Measurements from ENCODE around the gene BTBD7. TPM values are rescaled to one million over a fixed set of nuclear protein-coding genes. Genes with fewer than 3 reads are reported as not detected.
A peak's percentile ranks its signal among the peaks of the same experiment; 100 is the strongest.
"Not testable (repeated sequence)": the region's sequence is repeated elsewhere in the genome, so short reads cannot be mapped to it uniquely, and the experiment has no call there.

Gene BTBD7, protein sequence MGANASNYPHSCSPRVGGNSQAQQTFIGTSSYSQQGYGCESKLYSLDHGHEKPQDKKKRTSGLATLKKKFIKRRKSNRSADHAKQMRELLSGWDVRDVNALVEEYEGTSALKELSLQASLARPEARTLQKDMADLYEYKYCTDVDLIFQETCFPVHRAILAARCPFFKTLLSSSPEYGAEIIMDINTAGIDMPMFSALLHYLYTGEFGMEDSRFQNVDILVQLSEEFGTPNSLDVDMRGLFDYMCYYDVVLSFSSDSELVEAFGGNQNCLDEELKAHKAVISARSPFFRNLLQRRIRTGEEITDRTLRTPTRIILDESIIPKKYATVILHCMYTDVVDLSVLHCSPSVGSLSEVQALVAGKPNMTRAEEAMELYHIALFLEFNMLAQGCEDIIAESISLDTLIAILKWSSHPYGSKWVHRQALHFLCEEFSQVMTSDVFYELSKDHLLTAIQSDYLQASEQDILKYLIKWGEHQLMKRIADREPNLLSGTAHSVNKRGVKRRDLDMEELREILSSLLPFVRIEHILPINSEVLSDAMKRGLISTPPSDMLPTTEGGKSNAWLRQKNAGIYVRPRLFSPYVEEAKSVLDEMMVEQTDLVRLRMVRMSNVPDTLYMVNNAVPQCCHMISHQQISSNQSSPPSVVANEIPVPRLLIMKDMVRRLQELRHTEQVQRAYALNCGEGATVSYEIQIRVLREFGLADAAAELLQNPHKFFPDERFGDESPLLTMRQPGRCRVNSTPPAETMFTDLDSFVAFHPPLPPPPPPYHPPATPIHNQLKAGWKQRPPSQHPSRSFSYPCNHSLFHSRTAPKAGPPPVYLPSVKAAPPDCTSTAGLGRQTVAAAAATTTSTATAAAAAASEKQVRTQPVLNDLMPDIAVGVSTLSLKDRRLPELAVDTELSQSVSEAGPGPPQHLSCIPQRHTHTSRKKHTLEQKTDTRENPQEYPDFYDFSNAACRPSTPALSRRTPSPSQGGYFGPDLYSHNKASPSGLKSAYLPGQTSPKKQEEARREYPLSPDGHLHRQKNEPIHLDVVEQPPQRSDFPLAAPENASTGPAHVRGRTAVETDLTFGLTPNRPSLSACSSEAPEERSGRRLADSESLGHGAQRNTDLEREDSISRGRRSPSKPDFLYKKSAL
- 16.5 and 17.9 TPM in 2 replicates for total RNA-seq

DNA sequence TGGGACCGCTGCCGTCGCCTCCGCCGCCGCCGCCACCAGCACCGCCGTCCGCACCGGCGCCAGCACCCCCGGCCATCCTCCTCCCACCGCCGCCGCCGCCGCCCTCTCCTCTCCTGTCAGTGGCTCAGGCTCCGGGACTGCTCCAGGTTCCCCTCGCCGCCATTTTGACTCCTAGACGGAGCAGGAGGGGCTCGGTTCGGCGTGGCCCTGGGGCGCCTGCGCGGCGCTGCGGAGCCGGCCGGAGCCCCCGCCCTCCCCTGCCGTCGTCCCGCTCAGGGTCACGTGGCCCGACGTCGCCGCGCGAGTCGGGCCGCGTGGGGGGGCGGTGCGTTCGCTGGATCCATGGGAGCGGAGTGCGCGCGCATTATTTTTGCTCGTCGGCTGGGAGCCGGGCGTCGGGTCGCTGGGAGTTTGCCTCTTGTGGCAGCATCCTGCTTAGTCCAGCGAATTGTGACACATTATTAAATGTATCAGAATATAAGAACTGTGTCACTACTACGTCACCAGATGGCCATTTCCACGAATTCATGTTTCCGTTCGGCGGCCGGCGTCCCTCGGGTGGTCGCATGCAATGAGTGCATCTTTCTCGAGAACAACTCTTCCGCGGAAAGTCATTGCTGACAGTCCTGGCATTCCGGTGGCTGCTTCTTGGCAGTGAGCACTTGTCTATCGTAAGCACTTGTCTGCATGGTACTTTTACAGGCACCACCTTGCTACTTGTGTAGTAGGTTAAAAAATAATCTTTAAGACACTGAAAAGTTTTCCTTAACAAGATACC is at the start of gene BTBD7:
TSS of gene BTBD7 (minus strand) at position 184 of the 778 bp plus-strand sequence. CDS start 36,985 bp downstream, outside the sequence.
- no peaks in the 10 kb centered on the region for H3K27me3 Mint-ChIP-seq (ENCODE audit: low read depth)
- H3K27ac Mint-ChIP-seq = peak within 1 kb of the TSS; percentile 92
- peaks cover 2% of the 10 kb centered on the region for H3K36me3 Mint-ChIP-seq (ENCODE audit: low read depth)
- intact Hi-C loops (cut with micrococcal nuclease) = loop anchor here (1.0 to 10.0 kb wide), 2 partner anchors 126 to 218 kb away; partner anchors contain the start of genes GON7, ITPK1 and UBR7
- H3K4me1 Mint-ChIP-seq (ENCODE audit: low read depth) = peaks cover 30% of the 10 kb centered on the region
- DNase-seq (ENCODE audit: low spot score) = peak; percentile 92
- peak within 1 kb of the TSS; percentile 89 for H3K4me3 Mint-ChIP-seq (ENCODE audit: low read depth)
- peaks cover 9% of the 10 kb centered on the region for H3K9me3 Mint-ChIP-seq

DNA sequence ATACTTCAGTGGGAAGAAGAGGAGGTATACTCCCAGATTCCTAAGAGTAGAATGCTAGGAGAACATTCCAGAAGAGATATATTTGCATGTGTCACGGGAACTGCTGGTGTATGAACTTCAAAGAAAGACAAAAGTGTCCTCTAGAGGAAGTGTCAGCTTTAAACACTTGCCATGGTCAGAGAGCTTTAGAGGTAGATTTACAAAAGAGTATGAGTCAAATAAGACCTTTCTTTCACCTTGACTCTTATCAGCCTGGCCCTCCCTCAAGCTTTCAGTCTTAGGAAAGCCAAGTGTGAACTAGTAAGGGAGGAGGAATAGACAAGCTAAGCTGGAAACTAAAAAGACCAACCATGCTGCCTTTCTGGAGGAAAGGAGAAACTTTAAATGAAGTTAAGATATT is 48.8 kb upstream of the BTBD7 start:
- no peak overlapping the region for H3K27ac Mint-ChIP-seq
- H3K27me3 Mint-ChIP-seq (ENCODE audit: low read depth) = peaks cover 13% of the 10 kb centered on the region
- no peak overlapping the region for H3K4me3 Mint-ChIP-seq (ENCODE audit: low read depth)
- H3K4me1 Mint-ChIP-seq (ENCODE audit: low read depth) = no peaks in the 10 kb centered on the region
- intact Hi-C loops (cut with micrococcal nuclease) = no loop called here
- H3K36me3 Mint-ChIP-seq (ENCODE audit: low read depth) = no peaks in the 10 kb centered on the region
- H3K9me3 Mint-ChIP-seq = no peaks in the 10 kb centered on the region
- DNase-seq (ENCODE audit: low spot score) = no peak

DNA sequence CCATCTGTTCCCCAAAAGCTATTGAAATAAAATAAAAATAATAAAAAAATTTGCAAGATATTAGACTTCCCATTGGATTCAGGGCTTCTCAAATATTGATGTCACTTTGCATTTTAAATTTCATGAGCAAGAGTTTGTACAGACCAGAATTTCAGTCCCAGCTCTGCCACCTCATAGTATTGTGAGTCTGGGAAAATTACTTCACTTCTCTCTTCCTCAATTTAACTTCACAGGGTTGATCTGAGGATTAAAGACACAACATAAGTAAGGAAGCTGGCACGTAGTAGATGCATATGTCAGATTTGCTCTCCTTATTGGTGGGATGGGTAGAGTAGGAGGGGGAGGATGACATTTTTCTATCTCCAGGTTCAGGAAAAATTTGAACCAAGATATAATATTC is 47.0 kb upstream of the BTBD7 start:
- Mint-ChIP-seq H3K9me3 (no peaks in the 10 kb centered on the region), H3K36me3 (ENCODE audit: low read depth) (no peaks in the 10 kb centered on the region), H3K4me1 (ENCODE audit: low read depth) (no peaks in the 10 kb centered on the region), H3K27ac (no peak overlapping the region), H3K4me3 (ENCODE audit: low read depth) (no peak overlapping the region), H3K27me3 (ENCODE audit: low read depth) (peaks cover 10% of the 10 kb centered on the region)
- DNase-seq (ENCODE audit: low spot score) = no peak
- intact Hi-C loops (cut with micrococcal nuclease) = no loop called here

DNA sequence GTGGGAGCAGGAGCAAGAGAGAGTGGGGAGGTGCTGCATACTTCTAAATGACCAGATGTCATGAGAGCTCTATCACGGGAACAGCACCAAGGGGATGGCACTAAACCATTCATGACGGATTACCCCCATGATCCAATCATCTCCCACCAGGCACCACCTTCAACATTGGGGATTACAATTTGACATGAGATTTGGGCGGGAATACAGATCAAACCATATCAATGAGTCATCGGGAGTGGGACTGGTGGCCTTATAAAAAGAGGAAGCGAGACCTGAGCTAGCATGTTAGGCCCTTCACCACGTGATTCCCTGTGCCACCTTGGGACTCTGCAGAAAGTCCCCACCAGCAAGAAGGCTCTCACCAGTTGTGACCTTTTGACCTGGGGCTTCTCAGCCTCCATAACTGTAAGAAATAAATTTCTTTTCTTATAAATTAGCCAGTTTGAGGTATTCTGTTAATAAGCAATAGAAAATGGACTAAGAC is 42.9 kb upstream of the BTBD7 start:
- no peak for DNase-seq (ENCODE audit: low spot score)
- no peaks in the 10 kb centered on the region for H3K36me3 Mint-ChIP-seq (ENCODE audit: low read depth)
- H3K4me3 Mint-ChIP-seq (ENCODE audit: low read depth) = no peak overlapping the region
- no peak overlapping the region for H3K27ac Mint-ChIP-seq
- intact Hi-C loops (cut with micrococcal nuclease) = no loop called here
- H3K4me1 Mint-ChIP-seq (ENCODE audit: low read depth) = no peaks in the 10 kb centered on the region
- H3K9me3 Mint-ChIP-seq = no peaks in the 10 kb centered on the region
- peaks cover 4% of the 10 kb centered on the region for H3K27me3 Mint-ChIP-seq (ENCODE audit: low read depth)

DNA sequence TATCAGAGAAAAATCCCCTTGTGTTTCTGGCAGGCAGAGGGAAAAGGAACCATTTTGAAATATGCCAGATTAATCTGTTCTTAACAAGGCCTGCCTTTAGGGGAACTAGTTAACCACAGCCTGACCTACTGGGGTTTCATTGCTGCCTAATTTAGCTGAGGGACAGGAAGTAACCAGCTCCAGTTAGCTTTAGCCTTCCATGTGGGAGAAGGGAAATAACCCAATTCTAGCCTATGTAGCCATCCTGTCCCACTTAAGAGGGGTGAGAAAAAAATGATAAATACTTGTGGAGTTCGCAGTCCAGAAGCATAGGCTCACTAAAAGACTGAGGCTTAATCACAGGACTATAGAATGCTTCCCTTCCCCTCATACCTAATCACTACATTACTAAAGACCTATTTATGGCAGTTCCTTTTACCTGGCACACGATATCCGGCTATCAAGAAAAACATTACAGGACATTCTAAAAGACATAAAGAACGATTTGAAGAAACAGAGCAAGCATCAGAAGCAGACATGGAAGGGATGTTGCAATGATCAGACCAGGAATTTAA is 37.0 kb upstream of the BTBD7 start:
- Mint-ChIP-seq H3K9me3 (no peaks in the 10 kb centered on the region), H3K27me3 (ENCODE audit: low read depth) (peaks cover 7% of the 10 kb centered on the region), H3K4me3 (ENCODE audit: low read depth) (no peak overlapping the region), H3K4me1 (ENCODE audit: low read depth) (no peaks in the 10 kb centered on the region), H3K36me3 (ENCODE audit: low read depth) (no peaks in the 10 kb centered on the region), H3K27ac (no peak overlapping the region)
- intact Hi-C loops (cut with micrococcal nuclease) = no loop called here
- DNase-seq (ENCODE audit: low spot score) = no peak

DNA sequence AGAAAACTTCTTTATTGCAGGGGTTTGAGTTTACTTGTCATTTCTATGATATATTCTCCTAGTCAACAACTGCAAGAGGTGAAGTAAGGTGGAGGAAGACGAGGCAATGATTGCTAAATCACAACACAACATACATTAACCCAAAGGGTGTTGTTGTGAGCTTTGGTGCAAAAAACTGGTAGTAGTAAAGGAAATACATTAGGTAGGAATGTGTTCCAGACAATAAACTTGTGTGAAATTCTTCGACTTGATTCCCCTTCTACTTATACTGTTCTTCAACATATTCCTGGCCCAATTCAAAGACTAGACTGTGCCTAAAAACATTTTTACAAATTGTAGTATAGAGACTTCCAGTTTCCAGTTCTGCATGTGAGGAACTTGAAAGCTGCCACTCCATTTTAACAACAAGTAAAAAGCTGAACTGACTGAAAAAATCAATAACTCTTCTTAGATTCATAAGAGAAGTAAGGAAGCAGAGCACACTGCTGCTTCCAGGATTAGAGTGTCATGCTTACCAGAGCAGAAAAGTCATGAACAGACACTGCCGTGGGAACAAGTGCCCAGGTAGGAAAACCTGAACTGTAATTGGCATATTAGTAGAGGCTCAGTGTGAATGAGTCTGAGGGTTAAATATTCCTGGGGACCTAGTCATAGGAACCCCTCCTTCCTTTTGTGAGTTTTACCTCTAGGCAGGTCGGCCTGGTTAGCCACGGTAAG is 36.3 kb upstream of the BTBD7 start:
- Mint-ChIP-seq H3K27ac (no peak overlapping the region), H3K27me3 (ENCODE audit: low read depth) (peaks cover 7% of the 10 kb centered on the region), H3K4me1 (ENCODE audit: low read depth) (no peaks in the 10 kb centered on the region), H3K36me3 (ENCODE audit: low read depth) (no peaks in the 10 kb centered on the region), H3K4me3 (ENCODE audit: low read depth) (no peak overlapping the region), H3K9me3 (no peaks in the 10 kb centered on the region)
- DNase-seq (ENCODE audit: low spot score) = no peak
- intact Hi-C loops (cut with micrococcal nuclease) = no loop called here

DNA sequence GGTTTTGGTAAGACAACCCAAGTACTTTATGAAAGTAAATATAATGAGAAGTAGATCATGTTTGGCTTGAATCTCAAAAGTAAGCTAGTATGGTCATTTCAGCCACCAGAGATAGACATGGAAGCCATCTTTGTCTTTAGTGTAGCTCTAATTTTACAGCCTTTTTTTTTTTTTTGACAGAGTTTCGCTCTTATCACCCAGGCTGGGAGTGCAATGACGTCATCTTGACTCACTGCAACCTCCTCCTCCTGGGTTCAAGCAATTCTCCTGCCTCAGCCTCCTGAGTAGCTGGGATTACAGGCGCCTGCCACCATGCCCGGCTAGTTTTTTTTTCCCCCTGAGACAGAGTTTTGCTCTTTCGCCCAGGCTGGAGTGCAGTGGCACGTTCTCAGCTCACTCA is 22.0 kb upstream of the BTBD7 start:
- intact Hi-C loops (cut with micrococcal nuclease); H3K9me3 Mint-ChIP-seq; H3K4me3 Mint-ChIP-seq (ENCODE audit: low read depth); H3K36me3 Mint-ChIP-seq (ENCODE audit: low read depth); H3K27ac Mint-ChIP-seq; DNase-seq (ENCODE audit: low spot score); H3K4me1 Mint-ChIP-seq (ENCODE audit: low read depth): not testable (repeated sequence)
- peaks cover 25% of the 10 kb centered on the region for H3K27me3 Mint-ChIP-seq (ENCODE audit: low read depth)

DNA sequence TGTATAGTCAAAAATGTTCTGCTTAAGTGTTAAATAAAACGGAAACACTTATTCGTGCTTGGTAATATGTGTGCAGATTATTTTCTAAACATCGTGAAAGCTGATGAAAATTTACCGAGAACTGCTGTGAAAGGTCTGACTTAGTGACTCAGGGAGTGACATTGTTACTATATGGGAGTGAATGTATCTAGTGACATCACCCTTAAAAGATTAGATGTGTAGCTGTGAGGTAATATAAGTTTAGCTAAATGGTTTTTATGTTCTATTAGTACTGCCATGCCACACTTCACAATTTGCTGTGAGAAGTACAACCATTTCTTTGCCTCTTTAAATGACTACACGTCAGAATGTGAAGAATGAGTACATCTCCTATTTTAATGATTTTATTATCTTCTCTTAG is 15.5 kb upstream of the BTBD7 start:
- intact Hi-C loops (cut with micrococcal nuclease) = no loop called here
- DNase-seq (ENCODE audit: low spot score) = no peak
- Mint-ChIP-seq H3K9me3 (no peaks in the 10 kb centered on the region), H3K4me1 (ENCODE audit: low read depth) (no peaks in the 10 kb centered on the region), H3K27ac (no peak overlapping the region), H3K4me3 (ENCODE audit: low read depth) (no peak overlapping the region), H3K27me3 (ENCODE audit: low read depth) (peaks cover 12% of the 10 kb centered on the region), H3K36me3 (ENCODE audit: low read depth) (no peaks in the 10 kb centered on the region)

DNA sequence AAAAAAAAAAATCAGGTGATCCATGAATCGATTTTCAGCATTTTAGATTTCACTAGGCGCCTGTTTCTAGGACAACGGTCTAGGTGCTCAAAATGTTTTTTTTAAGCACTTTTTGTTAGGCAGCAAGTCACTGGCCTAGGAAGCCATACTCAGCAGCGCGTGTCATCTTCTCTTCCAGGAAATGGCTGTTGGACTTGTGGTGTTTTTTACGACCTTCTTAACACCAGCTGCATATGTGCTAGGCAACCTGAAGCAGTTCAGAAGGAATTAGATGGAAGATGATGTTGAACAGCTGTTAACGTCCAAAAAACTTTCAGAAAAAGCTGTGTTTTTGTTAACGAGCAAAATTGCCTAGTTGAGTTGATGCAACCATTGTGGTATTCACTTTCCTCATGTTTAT is 15.0 kb upstream of the BTBD7 start:
- no peak for DNase-seq (ENCODE audit: low spot score)
- Mint-ChIP-seq H3K36me3 (ENCODE audit: low read depth) (no peaks in the 10 kb centered on the region), H3K9me3 (no peaks in the 10 kb centered on the region), H3K4me3 (ENCODE audit: low read depth) (no peak overlapping the region), H3K27me3 (ENCODE audit: low read depth) (peaks cover 12% of the 10 kb centered on the region), H3K27ac (no peak overlapping the region), H3K4me1 (ENCODE audit: low read depth) (no peaks in the 10 kb centered on the region)
- intact Hi-C loops (cut with micrococcal nuclease) = no loop called here

DNA sequence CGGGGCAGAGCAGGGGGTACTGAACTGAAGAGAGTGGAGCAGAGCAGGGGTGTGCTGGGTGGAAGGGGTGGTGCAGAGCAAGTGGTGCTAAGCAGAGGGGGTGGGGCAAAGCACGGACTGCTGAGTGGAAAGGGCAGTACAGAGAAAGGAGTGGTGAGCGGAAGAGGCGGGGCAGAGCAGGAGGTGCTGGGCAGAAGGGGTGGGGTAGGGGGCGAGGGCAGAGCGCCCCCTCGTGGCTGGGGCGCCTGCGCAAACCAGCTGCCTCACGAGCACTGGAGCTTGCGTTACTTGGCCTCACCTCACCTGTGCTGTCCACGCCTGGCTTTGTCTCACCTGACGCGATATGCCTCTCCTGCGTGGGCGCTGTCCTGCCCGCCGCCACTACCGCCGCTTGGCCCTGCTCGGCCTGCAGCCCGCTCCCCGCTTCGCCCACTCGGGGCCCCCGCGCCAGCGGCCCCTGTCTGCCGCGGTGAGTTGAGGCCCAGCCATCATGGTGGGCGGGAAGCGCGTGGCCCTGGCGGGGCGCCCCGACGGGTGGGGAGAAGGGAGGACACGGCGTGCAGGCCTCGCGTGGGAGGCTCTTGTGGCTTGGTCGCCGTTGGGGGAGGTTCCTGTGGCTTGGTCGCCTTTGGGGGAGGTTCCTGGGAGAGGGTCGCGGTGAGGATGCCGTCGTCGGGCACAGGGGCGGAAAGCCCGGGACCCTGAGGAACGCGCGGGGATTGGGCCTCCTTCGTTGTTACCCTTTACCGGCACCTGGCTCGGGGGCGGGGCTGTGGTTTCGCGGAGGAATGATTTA is 14.3 kb upstream of the BTBD7 start, which contains the start of gene COX8C:
TSS of gene COX8C (plus strand) at position 257 of the 796 bp plus-strand sequence. CDS start at position 344, 87 bp downstream.
- intact Hi-C loops (cut with micrococcal nuclease) = no loop called here
- peaks cover 8% of the 10 kb centered on the region for H3K27me3 Mint-ChIP-seq (ENCODE audit: low read depth)
- H3K36me3 Mint-ChIP-seq (ENCODE audit: low read depth) = no peaks in the 10 kb centered on the region
- no peak within 1 kb of the TSS for H3K4me3 Mint-ChIP-seq (ENCODE audit: low read depth)
- no peaks in the 10 kb centered on the region for H3K4me1 Mint-ChIP-seq (ENCODE audit: low read depth)
- DNase-seq (ENCODE audit: low spot score) = no peak
- H3K9me3 Mint-ChIP-seq = peaks cover 5% of the 10 kb centered on the region
- H3K27ac Mint-ChIP-seq = no peak within 1 kb of the TSS

DNA sequence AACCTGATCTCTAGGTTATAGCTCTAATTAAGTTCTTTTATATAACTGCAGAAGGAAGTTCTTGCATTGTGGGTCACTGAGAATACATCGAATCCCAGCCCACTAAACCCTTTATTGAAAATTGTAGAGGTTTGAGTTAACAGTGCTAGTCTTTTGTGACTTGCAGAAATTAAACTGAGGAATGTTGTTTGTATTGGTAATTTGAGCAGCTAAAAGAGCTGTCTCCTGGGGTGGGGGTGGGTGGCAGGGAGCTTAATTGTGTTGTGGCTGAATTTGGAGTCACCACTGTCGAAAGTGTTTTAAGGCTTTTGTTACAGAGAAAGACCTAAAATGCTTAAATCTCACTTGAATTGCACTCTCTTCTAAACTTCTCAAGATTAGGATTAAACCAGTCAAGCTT is 11.0 kb upstream of the BTBD7 start:
- intact Hi-C loops (cut with micrococcal nuclease) = no loop called here
- no peak for DNase-seq (ENCODE audit: low spot score)
- Mint-ChIP-seq H3K4me1 (ENCODE audit: low read depth) (no peaks in the 10 kb centered on the region), H3K36me3 (ENCODE audit: low read depth) (no peaks in the 10 kb centered on the region), H3K9me3 (peaks cover 8% of the 10 kb centered on the region), H3K4me3 (ENCODE audit: low read depth) (no peak overlapping the region), H3K27me3 (ENCODE audit: low read depth) (no peaks in the 10 kb centered on the region), H3K27ac (no peak overlapping the region)

All from activated T-helper 2 cell treated with anti-CD3 and anti-CD28 coated beads, Interferon-gamma antibody, Interleukin-2, Interleukin-4, amounts not matched to agents 10 μg/mL and 5 μg/mL and 100 μg/mL, durations not matched to agents 14 hours and 24 hours and 36 hours (primary cell).